Endothelial cell of umbilical vein (primary cell): Measurements from ENCODE around the gene PLP2. TPM values are rescaled to one million over a fixed set of nuclear protein-coding genes. Genes with fewer than 3 reads are reported as not detected.
A peak's percentile ranks its signal among the peaks of the same experiment; 100 is the strongest.

ENCODE experiments used
- BruUV-seq: library from RNA; stranded (reverse); fragments of 400-500 nt; replicated peaks from 2 replicates; lab custom pipeline; 2021; lab: Mats Ljungman, UMichigan
- CTCF ChIA-PET: fragments of 300-600, 350-600 bp; sonication (Branson Sonifier 250); formaldehyde crosslinking; loops from one replicate; lab custom pipeline; 2021; ENCODE audit warnings: antibody characterized with exemption, inconsistent platforms; lab: Charles Lee
- POLR2A ChIA-PET: fragments of 300-600, 350-600 bp; sonication (Branson Sonifier 250); formaldehyde crosslinking; loops from one replicate; lab custom pipeline; 2021; ENCODE audit warnings: antibody characterized with exemption, inconsistent platforms; lab: Charles Lee
- DNase-seq: peaks from one replicate; pipeline ENCODE4 v3.0.0-alpha.2; 2011; ENCODE audit warnings: low read depth, low spot score
- FAIRE-seq: peaks from 2 replicates; lab custom pipeline; 2011; peaks lifted over from hg19 to GRCh38; lab: Jason Lieb, UNC
- H2AFZ ChIP-seq: 2 replicates; pipeline ENCODE4 v1.6.0; 2012; ENCODE audit warnings: low read depth, low read length, control low read depth, inconsistent platforms
- H3K27ac ChIP-seq: 2 replicates; pipeline ENCODE4 v1.5.1; 2011; ENCODE audit warnings: low read depth, mild to moderate bottlenecking, control low read depth, low read length, moderate library complexity; ENCODE audit not compliant: insufficient read depth
- H3K27me3 ChIP-seq, 2 experiments: 2 replicates each; pipeline versions ENCODE4 v1.6.0 to v1.6.1; 2011; ENCODE audit warnings: low read length in 2 of 2, mixed read lengths in 1 of 2; ENCODE audit not compliant: control insufficient read depth in 2 of 2, insufficient read depth in 2 of 2
- H3K36me3 ChIP-seq, 2 experiments: 2 replicates in 1 of 2; 3 replicates in 1 of 2; pipeline ENCODE4 v1.5.1; 2011; ENCODE audit warnings: low read length in 2 of 2, mild to moderate bottlenecking in 1 of 2, moderate library complexity in 1 of 2; ENCODE audit not compliant: control insufficient read depth in 2 of 2, insufficient read depth in 2 of 2; ENCODE audit errors: extremely low read depth in 1 of 2
- H3K4me1 ChIP-seq: 3 replicates; pipeline ENCODE4 v1.5.1; 2011; ENCODE audit warnings: mild to moderate bottlenecking, low read length; ENCODE audit not compliant: control insufficient read depth, insufficient read depth; ENCODE audit errors: extremely low read depth
- H3K4me2 ChIP-seq: 2 replicates; pipeline ENCODE4 v1.6.1; 2011; ENCODE audit warnings: low read length, control low read depth, mixed read lengths; ENCODE audit not compliant: insufficient read depth
- H3K4me3 ChIP-seq, 3 experiments: fragments of 200-600 bp in 1 of 3; sonication (generic), shearing (Covaris generic) in 1 of 3; replicated peaks in 1 of 3; 2 replicates each; pipeline ENCODE4 v1.5.1; 2011 to 2016; ENCODE audit warnings: control low read depth in 3 of 3, low read length in 3 of 3, mild to moderate bottlenecking in 2 of 3, inconsistent platforms in 1 of 3, low read depth in 1 of 3, moderate library complexity in 1 of 3; ENCODE audit not compliant: insufficient read depth in 1 of 3
- H3K79me2 ChIP-seq: 2 replicates; pipeline ENCODE4 v1.6.0; 2012; ENCODE audit warnings: low read length, inconsistent platforms; ENCODE audit not compliant: control insufficient read depth, insufficient read depth
- H3K9ac ChIP-seq: replicated peaks from 2 replicates; pipeline ENCODE3; 2011; ENCODE audit warnings: low read length, control low read depth; ENCODE audit not compliant: insufficient read depth; ENCODE audit errors: extremely low read depth
- H3K9me1 ChIP-seq: replicated peaks from 3 replicates; pipeline ENCODE4 v1.6.0; 2011; ENCODE audit warnings: mild to moderate bottlenecking, low read length; ENCODE audit not compliant: control insufficient read depth, insufficient read depth; ENCODE audit errors: extremely low read depth
- H3K9me3 ChIP-seq: replicated peaks from 2 replicates; pipeline ENCODE4 v1.5.1; 2012; ENCODE audit warnings: low read length, inconsistent platforms; ENCODE audit not compliant: control insufficient read depth, insufficient read depth
- H4K20me1 ChIP-seq: replicated peaks from 2 replicates; pipeline ENCODE3; 2011; ENCODE audit warnings: mild to moderate bottlenecking, low read length; ENCODE audit not compliant: control insufficient read depth, insufficient read depth; ENCODE audit errors: extremely low read depth
- CTCF ChIP-seq, 2 donors: IDR thresholded peaks; 1 replicate in 1 of 2; 2 replicates in 1 of 2; pipeline ENCODE4 v1.5.1; 2011; ENCODE audit warnings: low read length in 2 of 2, mild to moderate bottlenecking in 2 of 2, moderate library complexity in 2 of 2, control low read depth in 1 of 2, inconsistent platforms in 1 of 2, low read depth in 1 of 2; ENCODE audit not compliant: insufficient read depth in 1 of 2; ENCODE audit errors: extremely low read depth in 1 of 2
- EZH2 ChIP-seq: IDR thresholded peaks from 2 replicates; pipeline ENCODE4 v1.6.1; 2012; ENCODE audit warnings: borderline replicate concordance, low read depth, mild to moderate bottlenecking, moderate library complexity, low read length, inconsistent platforms; ENCODE audit not compliant: severe bottlenecking
- FOS ChIP-seq: IDR thresholded peaks from 2 replicates; pipeline ENCODE4 v1.6.1; 2011; ENCODE audit warnings: mild to moderate bottlenecking, low read length, moderate library complexity, borderline replicate concordance; ENCODE audit not compliant: insufficient read depth
- GATA2 ChIP-seq: IDR thresholded peaks from 2 replicates; pipeline ENCODE4 v1.7.0; 2011; ENCODE audit warnings: low read depth, mild to moderate bottlenecking, moderate library complexity, mixed read lengths, low read length; ENCODE audit not compliant: insufficient read length, insufficient read depth
- JUN ChIP-seq: IDR thresholded peaks from 2 replicates; pipeline ENCODE4 v1.6.1; 2011; ENCODE audit warnings: borderline replicate concordance, low read depth; ENCODE audit not compliant: insufficient read length, insufficient read depth
- MAX ChIP-seq: IDR thresholded peaks from 2 replicates; pipeline ENCODE4 v1.6.1; 2011; ENCODE audit not compliant: insufficient read depth, insufficient read length
- MYC ChIP-seq: IDR thresholded peaks from one replicate; pipeline ENCODE4 v1.6.1; 2011; ENCODE audit warnings: mild to moderate bottlenecking, low read depth, low read length
- POLR2A ChIP-seq: IDR thresholded peaks from 2 replicates; pipeline ENCODE4 v1.6.1; 2012; ENCODE audit warnings: low read depth, mild to moderate bottlenecking, control low read depth, low read length
- POLR2AphosphoS5 ChIP-seq: IDR thresholded peaks from 2 replicates; pipeline ENCODE4 v1.6.1; 2012; ENCODE audit warnings: low read depth, mild to moderate bottlenecking, control low read depth, low read length, moderate library complexity; ENCODE audit not compliant: insufficient read depth
- dilution Hi-C: fragments of 300-500 bp; cut with MboI; formaldehyde crosslinking; loops from one replicate; pipeline ENCODE4 v1.15.0; 2019; ENCODE audit warnings: low sequenced_read_pairs; ENCODE audit not compliant: extremely low pct_ligation_motif_present
- intact Hi-C: fragments of 100-400 bp; cut with micrococcal nuclease; formaldehyde crosslinking; loops from one replicate; pipeline ENCODE4 v1.10.0; 2022
- polyA plus RNA-seq, 4 experiments: library from polyadenylated mRNA; depleted of rRNA in 3 of 4; stranded (reverse) in 3 of 4; unstranded in 1 of 4; fragments of >200 nt; gene quantifications; 2 replicates each; pipeline versions ENCODE4 v1.2.1 to v1.2.3, GENCODE V29; 2011 to 2012; ENCODE audit warnings: missing spikeins in 1 of 4
- total RNA-seq: library from RNA; stranded (reverse); gene quantifications from 2 replicates; pipeline ENCODE4 v1.2.3, GENCODE V29; 2021

PLP2 gene
- total and polyA plus RNA-seq, 2 donors (not counting 3 experiments of a cell fraction or from before 2014, with no cell fraction given) = 153 to 277 TPM

- dilution Hi-C loops (no loop called here), intact Hi-C loops (loop anchor here (2.0 kb wide), 1 partner anchor 19 kb away; no protein-coding TSS in a partner anchor)
- H3K79me2 ChIP-seq = no peaks in the 10 kb centered on the region
- H3K27me3 ChIP-seq = no peaks in the 10 kb centered on the region
- peak overlapping the region; percentile 82 for H3K9ac ChIP-seq
- ChIA-PET POLR2A (interaction anchor here (0.7 to 1.0 kb wide), 2 partner anchors 15 to 18 kb away, joined by 3 read pairs; partner anchors contain the start of gene PLP2), CTCF (interaction anchor here (0.6 to 3.3 kb wide), 9 partner anchors 10 to 37 kb away, joined by 3 to 31 read pairs (median 4); partner anchors contain the start of gene PLP2)
- DNase-seq = peak; percentile 81
- peak overlapping the region; percentile 58 for H3K4me2 ChIP-seq
- no peaks in the 10 kb centered on the region for H3K9me3 ChIP-seq
- peaks cover 2% of the 10 kb centered on the region for H3K4me1 ChIP-seq
- peak overlapping the region; percentile 96 for H3K27ac ChIP-seq
- H3K4me3 ChIP-seq = peak overlapping the region; percentile 14 to 59 (median 48)
- H2AFZ ChIP-seq = peak overlapping the region; percentile 84
- TF ChIP-seq POLR2AphosphoS5 = peak; percentile 15
- peak; percentile 10 for TF ChIP-seq FOS
- TF ChIP-seq MAX = no peak
- TF ChIP-seq JUN = no peak
- no peak for TF ChIP-seq MYC
- peak; percentile 53 to 75 for TF ChIP-seq CTCF (IDR thresholded peaks at IDR 0.05; ENCODE audit: extremely low read depth in 1 of 2, insufficient read depth in 1 of 2, low read depth in 1 of 2, low read length in 2 of 2)
- TF ChIP-seq EZH2 = no peak
- no peak for TF ChIP-seq GATA2
- TF ChIP-seq POLR2A = no peak
- BruUV-seq = TSS peak; percentile 65
- no peaks in the 10 kb centered on the region for H3K36me3 ChIP-seq
- H3K9me1 ChIP-seq = no peaks in the 10 kb centered on the region
- FAIRE-seq = no peak
- H4K20me1 ChIP-seq = no peaks in the 10 kb centered on the region
Measured at GRCh38 chrX:49155900-49156837, 15.5 kb upstream of the PLP2 start.
